K562 treated with DMSO at 1 percent for 12 hours (cell line): ENCODE measurements around the gene PROB1. TPM values are rescaled to one million over a fixed set of nuclear protein-coding genes. Genes with fewer than 3 reads are reported as not detected.

Experiments used
- total RNA-seq: library from RNA; unstranded; fragments of 300-600 nt; gene quantifications from 2 replicates; pipeline ENCODE4 v1.2.3, GENCODE V29; 2022; ENCODE audit not compliant: insufficient read depth

PROB1 gene
- total RNA-seq: 1.5 and 3.0 TPM in 2 replicates

DNA sequence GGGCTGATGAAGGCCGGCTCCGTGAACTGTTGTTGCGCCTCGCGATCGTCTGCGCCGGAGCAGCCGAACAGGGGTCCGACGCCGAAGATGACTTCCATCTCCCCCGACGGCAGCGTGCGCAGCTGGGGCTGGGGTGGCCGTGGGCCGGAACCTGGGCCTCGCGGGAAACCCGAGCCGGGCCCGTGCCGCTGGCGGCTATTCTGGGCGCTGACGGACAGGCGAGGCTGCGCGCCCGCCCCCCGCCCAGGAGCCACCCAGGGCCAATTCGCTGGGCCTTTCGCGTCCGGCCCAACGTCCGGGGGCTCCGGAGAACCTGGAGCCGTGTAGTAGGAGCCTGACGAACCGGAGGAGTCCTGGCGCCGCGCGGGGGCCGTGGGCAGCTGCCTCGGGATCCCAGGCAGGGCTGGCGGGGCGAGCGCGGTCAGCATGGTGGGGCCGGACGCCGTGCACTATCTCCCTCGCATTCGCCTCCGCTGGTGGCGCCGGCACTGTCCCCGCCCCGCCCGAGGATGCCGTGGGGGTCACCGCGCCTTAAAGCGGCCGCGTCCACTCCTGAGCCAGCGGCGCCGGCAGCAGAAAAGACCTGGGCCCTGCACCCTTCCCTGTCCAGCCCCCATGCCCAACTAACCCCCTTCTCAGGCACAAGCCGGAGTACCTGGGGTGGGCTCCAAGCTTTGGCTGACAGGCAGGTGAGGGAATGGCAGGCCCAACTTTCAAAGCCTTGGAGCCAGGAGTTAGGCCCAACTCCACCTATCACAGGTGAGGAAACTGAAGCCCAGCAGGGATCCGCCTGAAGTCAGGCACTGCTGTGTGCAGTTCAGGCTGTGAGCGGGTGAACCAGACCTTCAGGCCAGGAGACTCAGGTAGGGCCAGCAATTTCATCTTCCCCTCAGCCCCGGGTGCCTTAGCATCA lies at the start of gene PROB1:
TSS of gene PROB1 (minus strand) at position 451 of the 913 bp plus-strand sequence. CDS start at position 428, 23 bp downstream.

DNA sequence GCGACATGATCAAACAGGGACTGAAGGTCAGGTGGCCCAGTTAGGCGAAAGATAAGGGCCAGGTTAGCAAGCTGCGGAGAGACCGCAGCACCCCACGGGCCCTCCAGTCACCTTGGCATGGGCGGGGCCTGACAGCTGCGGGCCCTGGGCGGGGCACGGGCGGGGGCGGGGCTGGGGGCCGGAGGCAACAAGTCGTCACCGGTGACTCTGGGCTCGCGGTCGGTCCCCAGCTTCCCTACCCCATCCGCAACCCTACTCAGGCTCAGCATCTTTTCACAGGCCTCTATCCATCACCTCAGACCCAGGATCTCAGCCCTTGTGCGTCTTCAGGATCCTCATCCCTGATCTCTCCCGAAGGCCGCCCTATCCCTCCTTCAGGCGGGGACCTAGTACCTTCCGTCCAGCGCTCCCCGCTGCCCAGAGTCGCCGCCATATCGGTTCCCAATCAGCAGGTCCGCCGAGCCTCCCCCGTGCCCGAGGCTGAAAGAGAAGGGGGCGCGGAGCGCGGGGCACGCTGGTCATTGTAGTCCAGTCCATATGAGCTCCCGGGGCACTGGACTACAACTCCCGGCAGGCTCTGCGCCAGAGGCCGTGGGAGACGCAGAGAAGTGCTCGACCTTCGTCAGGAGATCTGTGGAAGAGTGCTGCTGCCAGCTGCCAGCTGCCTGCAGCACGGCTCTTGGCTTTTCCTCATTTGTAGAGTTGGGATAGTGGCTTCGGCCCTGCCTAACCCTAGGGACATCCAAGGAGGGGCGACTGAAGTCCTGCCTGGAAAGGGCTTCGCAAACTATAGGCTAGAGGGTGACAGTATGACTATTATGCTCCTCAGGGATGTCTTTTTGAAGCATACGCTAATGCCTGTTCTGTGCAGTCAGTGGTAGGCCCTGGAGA lies 44.4 kb upstream of the PROB1 start, which contains the start of gene DNAJC18:
TSS of gene DNAJC18 (minus strand) at position 513 of the 891 bp plus-strand sequence. CDS start at position 433, 80 bp downstream.

GRCh38 chr5:139403787-139404483 lies 9.0 kb upstream of the PROB1 start, which contains the start of gene SPATA24:
TSS of gene SPATA24 (minus strand) at chr5:139404089. CDS start at chr5:139404060, 29 bp downstream.

DNA sequence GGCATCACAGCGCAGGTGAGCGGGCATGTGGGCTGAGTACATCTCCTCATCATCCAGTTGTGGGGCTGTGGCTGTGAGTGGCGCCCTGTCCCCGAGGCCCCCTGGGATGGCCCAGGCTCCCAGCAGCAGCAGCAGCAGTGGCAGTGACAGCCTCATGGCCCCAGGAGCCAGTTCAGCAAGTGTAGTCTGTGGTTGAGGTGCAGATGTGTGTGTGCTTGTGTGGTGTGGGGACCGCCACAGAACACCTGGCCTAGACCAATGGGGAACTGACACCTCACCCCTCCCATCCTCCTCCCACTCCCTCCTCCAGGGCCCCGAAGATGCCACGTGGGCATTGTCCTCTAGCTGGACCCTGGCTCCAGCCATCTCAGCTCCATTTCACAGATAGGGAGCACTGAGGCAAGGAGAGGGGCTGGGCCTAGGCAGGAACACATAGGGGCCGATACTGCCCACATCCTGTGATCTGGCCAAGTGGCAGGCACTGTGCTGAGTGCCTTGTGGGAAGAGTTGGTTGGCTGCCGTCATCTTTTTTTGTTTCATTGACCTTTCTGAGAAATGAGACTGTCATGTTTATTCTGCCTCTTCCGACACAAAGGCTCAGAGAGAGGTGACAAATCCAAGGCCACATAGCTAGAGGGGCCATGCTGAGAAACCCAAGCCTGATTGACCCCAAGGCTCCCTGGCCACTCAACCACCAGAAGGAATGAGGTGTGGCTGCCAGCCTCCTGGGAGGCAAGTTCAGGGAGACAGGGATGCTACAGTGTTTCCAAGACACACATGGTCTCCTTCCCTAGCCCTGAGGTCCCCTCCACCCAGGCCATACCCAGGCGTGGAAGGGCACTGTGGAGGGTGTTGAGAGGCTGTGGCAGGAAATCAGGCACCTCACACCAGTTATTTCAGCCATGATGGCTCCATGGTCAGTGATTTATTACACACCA lies 4.9 kb downstream of the PROB1 start, which contains the start of gene MZB1:
TSS of gene MZB1 (minus strand) at position 213 of the 938 bp plus-strand sequence. CDS start at position 156, 57 bp downstream.

GRCh38 chr5:139383275-139383992 lies 11.5 kb downstream of the PROB1 start, which contains the start of gene SLC23A1:
TSS of gene SLC23A1 (minus strand) at chr5:139383297. CDS start at chr5:139383253, 44 bp downstream.

DNA sequence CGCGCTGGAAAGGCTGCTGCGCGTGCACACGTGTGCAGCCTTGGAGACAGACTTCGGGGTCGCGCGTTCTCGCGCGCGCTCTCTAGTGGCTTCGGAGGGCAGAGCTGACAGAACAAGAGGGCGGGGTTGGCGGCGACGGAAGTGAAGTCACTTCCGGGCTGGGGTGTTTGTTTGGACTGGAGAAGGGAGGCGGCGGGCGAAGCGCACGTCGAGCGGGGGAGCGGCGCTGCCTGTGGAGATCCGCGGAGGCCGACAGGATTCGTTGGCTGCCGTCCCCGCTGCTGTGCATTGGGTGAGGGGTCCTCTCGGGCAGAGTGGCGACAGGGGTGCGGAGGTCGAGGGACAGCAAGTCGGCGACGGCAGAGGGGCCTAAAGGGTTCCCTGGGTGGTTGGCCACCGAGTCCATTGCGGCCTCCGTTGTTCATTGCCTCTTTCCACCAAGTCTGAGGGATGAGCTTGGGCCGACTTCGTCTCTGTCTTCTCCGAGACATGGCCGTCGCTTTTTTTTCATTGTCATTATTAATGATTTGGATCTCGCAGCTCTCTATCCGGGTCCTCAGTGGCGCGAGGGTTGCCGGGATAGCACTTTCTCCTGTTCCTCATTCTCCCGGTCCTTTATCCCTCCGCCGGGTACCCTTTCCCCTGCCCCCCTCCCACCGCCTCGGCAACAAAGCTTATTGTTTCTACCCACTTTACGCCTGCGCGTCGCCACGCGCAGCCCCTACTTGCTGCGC lies 53.0 kb downstream of the PROB1 start, which contains the start of gene PAIP2:
TSS of gene PAIP2 (plus strand) at position 166 of the 734 bp plus-strand sequence. CDS start 21,931 bp downstream, outside the sequence.

Other genes starting within 250 kb of the PROB1 start
- 33.9 and 37.7 TPM in 2 replicates for gene SIL1, start 196.7 kb downstream of the PROB1 start, total RNA-seq
- 62.3 and 136 TPM in 2 replicates for gene MATR3, start 101.4 kb downstream of the PROB1 start, total RNA-seq
- 81.2 and 128 TPM in 2 replicates for gene PAIP2, start 53.2 kb downstream of the PROB1 start, total RNA-seq
- gene SLC23A1, start 11.8 kb downstream of the PROB1 start, total RNA-seq: not detected in 2 replicates
- gene MZB1, start 5.2 kb downstream of the PROB1 start, total RNA-seq: not detected in 2 replicates
- gene SPATA24, start 9.0 kb upstream of the PROB1 start, total RNA-seq: 9.5 TPM in 1 of 2 replicates, not detected in the other
- gene DNAJC18, start 44.4 kb upstream of the PROB1 start, total RNA-seq: 3.1 and 3.4 TPM in 2 replicates
- not detected in 2 replicates for gene ECSCR, start 67.6 kb upstream of the PROB1 start, total RNA-seq
- not detected in 2 replicates for gene SMIM33, start 75.9 kb upstream of the PROB1 start, total RNA-seq
- 62.4 and 97.5 TPM in 2 replicates for gene STING1, start 87.7 kb upstream of the PROB1 start, total RNA-seq
- gene UBE2D2, start 166.2 kb upstream of the PROB1 start, total RNA-seq: 114 and 124 TPM in 2 replicates